T-helper 1 cell treated with Interleukin-12 subunit alpha and Interleukin-12 subunit beta and Interleukin-4 antibody, amounts not matched to agents 30 ng/mL and 1 ng/mL, for 36 hours (primary cell): ENCODE results near the gene RAF1. TPM values are rescaled to one million over a fixed set of nuclear protein-coding genes. Genes with fewer than 3 reads are reported as not detected.
"Not testable (repeated sequence)": the region's sequence is repeated elsewhere in the genome, so short reads cannot be mapped to it uniquely, and the experiment has no call there.

Source experiments
- intact Hi-C: fragments of 100-400 bp; cut with micrococcal nuclease; formaldehyde crosslinking; loops from one replicate; pipeline ENCODE4 v1.15.1; 2024
- total RNA-seq: library from RNA; stranded (reverse); gene quantifications from 2 replicates; pipeline ENCODE4 v1.2.3, GENCODE V29; 2022

RAF1 gene
- total RNA-seq, 1 donor from 2014 or later, result 104 TPM

DNA sequence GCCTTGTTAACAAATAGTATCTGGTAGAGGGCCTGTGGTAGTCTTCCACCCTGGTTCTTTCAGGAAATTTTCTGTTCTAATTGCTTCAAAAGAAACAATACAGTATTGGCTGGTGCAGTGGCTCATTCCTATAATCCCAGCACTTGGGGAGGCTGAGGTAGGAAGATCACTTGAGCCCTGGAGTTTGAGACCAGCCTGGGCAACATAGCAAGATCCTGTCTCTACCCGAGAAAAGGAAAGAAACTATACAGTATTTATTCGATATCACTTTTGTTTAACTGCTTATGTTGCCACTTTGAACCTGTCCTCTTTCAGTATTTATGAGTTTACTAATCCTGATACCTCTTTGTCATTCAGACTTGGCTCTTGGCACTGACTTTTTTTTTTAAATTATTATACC is 102.5 kb downstream of the RAF1 start:
- intact Hi-C loops, result no loop called here

DNA sequence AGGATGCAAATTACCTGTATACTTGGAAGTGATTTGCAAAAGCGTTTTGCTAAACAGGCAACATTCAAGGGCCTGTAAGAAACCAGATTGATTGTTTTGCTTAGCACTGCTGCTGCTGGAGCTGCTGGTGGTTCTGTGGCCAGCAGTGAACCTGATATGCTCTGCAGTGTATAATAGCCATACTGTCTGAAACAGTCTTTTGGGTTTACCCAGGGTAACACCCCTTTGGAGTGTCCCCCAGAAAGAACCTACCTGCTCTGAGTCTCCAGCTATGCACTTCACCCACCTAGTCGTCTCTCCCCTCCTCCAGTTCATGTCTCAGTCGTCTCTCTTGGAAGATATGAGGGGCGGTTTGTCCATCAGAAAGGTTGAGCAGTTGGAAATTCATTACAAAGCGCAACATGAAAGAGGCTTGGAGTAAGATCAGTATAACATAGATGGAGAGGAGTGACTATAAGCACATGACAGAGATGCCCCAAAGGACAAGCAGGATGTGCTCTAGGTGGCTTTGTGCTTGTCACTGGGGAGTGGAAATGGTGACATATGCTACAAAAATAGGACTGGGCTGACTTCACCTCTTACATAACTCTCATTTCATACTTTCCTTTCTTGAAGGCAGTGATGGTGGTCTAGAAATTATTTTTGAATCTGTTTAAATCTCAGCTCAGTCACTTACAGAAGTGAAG is 103.3 kb downstream of the RAF1 start:
- intact Hi-C loops, result no loop called here

GRCh38 chr3:12559520-12559919 is 104.4 kb downstream of the RAF1 start:
- intact Hi-C loops, result loop anchor here (5.0 to 10.0 kb wide), 3 partner anchors 453 to 1565 kb away; partner anchors contain the start of genes ATG7, CHCHD4 and TMEM43

DNA sequence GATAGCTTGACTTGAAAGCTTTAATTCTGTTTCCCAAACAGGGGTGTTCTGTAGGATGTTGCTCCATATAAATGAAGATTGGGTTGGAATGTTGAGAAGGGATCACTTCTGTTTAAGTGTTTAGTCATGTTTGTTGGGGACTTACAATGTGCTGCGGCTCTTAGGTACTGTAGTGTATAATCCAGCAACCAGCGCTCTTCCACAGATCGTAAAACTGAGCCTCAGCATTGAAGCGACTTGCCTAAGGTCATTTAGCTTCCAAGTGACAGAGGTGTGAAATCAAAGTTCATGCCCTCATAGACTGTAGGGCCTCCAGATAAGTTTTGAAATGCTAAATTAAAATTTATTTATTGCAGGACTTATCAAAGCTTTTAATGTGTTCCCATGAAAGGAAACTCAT is 105.2 kb downstream of the RAF1 start:
- intact Hi-C loops, result loop anchor here (5.0 to 10.0 kb wide), 3 partner anchors 454 to 1566 kb away; partner anchors contain the start of genes ATG7, CHCHD4 and TMEM43

GRCh38 chr3:12557473-12558100 is 106.3 kb downstream of the RAF1 start:
- intact Hi-C loops, result loop anchor here (1.0 to 10.0 kb wide), 9 partner anchors 73 to 1567 kb away; partner anchors contain the start of genes ATG7, CHCHD4, RAF1 and RPL32

DNA sequence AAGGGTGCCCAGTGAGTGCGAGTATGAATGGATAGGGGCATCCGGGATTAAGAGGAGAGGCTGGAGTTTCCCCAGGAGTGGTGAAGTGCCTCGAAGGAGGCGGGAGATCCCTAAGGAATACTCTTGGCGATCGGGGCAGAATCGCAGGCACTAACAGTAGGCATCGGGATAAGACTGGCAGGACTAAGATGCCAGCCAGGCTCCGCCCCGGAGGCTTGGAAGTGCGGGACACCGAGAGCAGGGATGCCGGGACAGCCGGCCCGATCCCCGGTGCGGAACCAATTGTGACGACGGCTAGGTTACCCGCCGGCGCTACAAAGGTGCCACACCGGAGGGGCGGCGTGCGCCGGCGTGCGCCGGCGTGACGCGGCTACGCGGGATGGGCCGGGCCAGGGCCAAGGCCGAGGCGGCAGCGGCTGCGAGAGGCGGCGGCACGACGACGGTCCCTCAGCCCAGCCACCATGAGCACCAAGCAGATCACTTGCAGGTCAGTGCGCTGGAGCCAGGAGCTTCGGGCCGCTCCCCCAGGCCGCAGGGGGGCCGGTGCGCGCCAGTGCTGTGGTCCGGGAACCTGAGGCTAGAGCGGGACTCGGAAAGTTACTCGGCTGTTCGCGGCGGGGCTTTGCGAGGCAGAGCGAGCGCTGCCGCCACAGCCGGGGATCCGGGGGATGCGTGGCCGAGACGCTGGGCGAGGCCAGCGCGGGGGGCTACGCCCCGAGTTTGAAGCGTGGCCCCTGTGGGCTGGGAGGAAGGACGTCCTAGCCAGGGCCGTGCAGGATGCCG is 107.0 kb downstream of the RAF1 start, which contains the start of gene MKRN2:
Gene MKRN2 (plus strand): TSS at position 398 of the 783 bp plus-strand sequence. CDS start 64 bp downstream, at position 462.
- intact Hi-C loops, result loop anchor here (1.0 to 10.0 kb wide), 9 partner anchors 73 to 1568 kb away; partner anchors contain the start of genes ATG7, CHCHD4, RAF1 and RPL32

DNA sequence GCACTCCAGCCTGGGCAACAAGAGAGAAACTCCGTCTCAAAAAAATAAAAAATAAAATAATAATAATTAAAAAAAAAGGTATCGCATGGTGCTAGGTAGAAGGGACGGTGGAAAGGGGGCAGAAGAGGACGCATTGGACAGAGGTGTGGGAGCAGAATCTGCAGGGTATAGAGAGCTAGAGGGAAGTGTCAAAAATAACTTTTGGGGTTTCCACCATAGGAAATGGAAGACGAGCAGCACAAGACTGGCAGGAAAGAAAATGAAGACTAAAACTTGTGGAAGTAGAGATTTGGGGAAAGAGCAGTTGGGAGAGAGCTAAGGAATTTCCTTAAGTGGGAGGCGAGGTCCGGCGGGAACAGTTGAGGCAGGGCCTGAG is 107.6 kb downstream of the RAF1 start:
- intact Hi-C loops, result loop anchor here (2.0 to 10.0 kb wide), 5 partner anchors 422 to 1568 kb away; partner anchors contain the start of genes ATG7, CHCHD4, TAMM41 and TMEM43

GRCh38 chr3:12553921-12554391 is 110.0 kb downstream of the RAF1 start:
- intact Hi-C loops, result loop anchor here (10.0 kb wide), 2 partner anchors 1279 to 1571 kb away; partner anchors contain the start of genes ATG7, CHCHD4 and TMEM43

- intact Hi-C loops, result loop anchor here (10.0 kb wide), 2 partner anchors 1275 to 1575 kb away; partner anchors contain the start of genes ATG7, CHCHD4 and TMEM43
Observed at GRCh38 chr3:12549971-12550760, 113.8 kb downstream of the RAF1 start.

DNA sequence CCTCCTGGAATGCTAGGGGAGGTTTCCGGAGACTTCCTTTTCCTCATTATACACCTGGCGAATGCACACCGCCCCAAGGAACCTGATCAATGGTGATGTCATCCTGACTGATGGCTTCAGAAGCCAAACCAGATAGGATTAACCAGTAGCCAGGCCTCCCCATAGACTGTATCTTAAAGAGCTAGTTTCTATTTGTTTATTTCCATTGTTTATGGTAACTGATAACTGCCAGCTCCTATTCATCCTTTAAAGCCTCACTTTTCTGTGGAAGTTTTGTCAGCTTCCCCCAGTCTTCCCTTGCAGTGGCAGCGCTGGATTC is 118.5 kb downstream of the RAF1 start, which contains the start of gene MKRN2OS:
Gene MKRN2OS (minus strand): TSS at position 27 of the 319 bp plus-strand sequence. CDS start 35 bp downstream, outside the sequence.
- intact Hi-C loops, result no loop called here

DNA sequence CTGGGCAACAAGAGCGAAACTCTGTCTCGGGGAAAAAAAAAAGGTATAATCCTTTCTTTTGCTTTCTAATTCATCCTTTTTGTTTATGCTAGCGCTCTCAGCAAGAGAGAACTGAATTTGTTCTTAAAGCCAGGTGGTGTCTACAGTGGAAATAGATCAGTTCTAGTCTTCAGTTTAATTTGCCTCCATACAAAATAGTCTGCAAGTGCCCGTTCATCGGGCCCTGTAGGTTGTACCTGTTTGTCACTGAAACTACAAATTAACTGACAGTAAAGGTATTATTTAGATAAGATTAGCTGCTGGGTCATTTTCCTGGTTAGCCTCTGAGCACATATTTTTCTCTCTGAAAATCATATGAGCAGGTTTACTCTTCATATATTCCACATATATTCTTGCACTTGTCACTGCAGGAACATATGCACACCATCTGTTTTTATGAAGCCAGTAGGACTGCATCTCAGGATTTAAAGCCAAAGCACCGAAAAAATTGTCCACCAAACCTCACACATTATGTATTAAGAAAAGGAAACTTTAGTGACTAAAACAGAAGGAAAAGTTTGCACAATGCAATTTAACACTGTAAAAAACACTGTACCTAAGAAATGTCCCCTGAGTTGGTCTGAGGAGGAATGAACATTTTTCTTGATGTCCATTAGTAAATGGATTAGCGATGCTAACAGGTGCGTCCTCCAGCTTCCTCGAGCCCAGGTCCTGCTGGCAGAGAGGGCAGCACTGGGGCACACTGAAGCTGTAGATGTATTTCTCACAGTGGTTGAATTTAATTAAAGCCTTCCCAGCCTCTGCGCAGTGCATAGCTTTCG is 119.1 kb downstream of the RAF1 start:
- intact Hi-C loops, result no loop called here

DNA sequence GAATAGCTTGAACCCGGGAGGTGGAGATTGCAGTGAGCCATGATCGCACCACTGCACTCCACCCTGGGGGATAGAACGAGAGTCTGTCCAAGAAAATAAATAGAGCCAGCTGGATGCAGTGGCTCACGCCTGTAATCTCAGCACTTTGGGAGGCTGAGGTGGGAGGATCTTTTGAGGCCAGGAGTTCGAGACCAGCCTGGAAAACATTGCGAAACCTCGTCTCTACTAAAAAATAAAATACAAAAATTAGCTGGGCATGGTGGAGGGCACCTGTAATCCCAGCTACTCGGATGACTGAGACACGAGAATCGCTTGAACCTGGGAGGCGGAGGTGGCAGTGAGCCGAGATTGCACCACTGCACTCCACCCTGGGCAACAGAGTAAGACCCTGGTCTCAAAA is 120.4 kb downstream of the RAF1 start:
- intact Hi-C loops, result not testable (repeated sequence)

- intact Hi-C loops, result no loop called here
Observed at GRCh38 chr3:12541625-12542024, 122.3 kb downstream of the RAF1 start.

DNA sequence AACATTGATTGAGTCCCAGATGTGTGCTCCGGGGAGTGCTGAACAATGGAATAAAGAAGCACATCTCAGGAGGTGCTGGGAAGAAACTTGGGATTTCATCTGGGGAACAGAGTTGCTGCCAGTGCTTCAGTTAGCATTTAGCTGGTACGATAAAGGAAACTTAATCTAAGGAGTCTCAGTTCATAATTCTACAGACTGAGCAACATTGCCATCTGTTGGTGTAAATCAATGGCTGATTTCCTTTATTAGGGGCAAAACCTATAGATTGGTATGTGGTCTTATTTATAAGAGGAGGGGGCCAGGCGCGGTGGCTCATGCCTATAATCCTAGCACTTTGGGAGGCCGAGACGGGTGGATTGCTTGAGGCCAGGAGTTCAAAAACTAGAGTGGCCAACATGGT is 127.5 kb downstream of the RAF1 start:
- intact Hi-C loops, result no loop called here

Other genes with a start within 250 kb of the RAF1 start
- gene TSEN2, start 179.6 kb downstream of the RAF1 start, total RNA-seq, result 13.3 TPM in 2 replicates
- gene MKRN2OS, start 118.6 kb downstream of the RAF1 start, total RNA-seq, result not detected in 2 replicates
- 19.6 and 23.0 TPM in 2 replicates for gene MKRN2, start 107.0 kb downstream of the RAF1 start, total RNA-seq
- gene TMEM40, start 95.1 kb upstream of the RAF1 start, total RNA-seq, result not detected in 2 replicates
- 0.17 and 0.78 TPM in 2 replicates for gene CAND2, start 132.6 kb upstream of the RAF1 start, total RNA-seq
- gene RPL32, start 177.4 kb upstream of the RAF1 start, total RNA-seq, result 1,560 and 1,604 TPM in 2 replicates